Kidney capillary endothelial cell (primary cell): ENCODE measurements around the gene AJAP1.

Experiments
- DNase-seq: peaks from one replicate; pipeline ENCODE4 v3.0.0-alpha.2; 2018; ENCODE audit warnings: low spot score

AJAP1 gene

DNA sequence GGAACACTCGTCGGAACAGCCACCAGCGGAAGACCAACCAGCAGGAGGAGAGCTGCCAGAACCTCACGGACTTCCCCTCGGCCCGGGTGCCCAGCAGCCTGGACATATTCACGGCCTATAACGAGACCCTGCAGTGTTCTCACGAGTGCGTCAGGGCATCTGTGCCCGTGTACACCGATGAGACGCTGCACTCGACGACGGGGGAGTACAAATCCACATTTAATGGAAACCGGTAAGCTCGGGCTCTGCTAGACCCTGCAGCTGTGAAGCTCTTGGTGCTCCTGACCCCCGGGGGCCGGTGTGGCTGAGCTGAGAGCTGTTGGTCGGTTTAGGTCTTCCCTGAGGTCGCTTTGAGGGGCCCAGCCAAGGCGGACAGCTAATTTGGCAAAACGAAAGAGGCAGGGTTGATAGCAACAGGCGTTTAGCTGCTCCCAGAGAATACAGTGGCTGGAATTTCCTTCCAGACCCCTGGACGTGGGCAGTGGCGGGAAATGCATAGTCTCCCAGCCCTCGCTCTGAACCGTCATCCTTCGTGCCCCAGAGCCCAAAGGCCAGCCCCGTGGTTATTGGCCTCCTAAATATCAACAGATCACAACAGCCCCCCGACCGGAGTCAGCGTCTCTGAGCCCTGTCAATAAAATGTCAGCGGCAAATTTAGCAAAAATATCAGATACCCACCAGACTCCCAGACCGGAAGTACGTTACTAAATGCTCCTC, 118.0 kb downstream of the AJAP1 start:
- DNase-seq: no peak

DNA sequence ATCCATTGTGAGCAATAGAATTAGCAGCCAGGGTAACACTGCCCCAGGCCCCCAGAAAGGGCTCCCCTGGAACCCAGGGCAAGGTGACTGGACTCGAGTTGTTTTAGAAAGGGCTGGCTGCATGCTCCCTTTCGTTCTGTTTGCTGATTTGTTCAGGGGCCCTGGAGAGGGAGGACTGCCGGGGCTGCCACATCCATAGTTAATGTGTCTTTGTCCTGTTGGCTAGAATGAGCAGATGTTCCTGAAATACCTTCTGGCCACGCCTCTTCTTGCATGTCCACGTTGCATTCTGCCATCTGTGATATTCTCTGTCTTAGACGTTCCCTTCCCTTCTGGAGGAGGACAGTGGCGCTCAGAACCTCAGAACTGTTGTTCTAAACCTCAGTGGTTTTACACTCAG, 118.8 kb downstream of the AJAP1 start:
- no peak for DNase-seq

- no peak for DNase-seq
Observed at GRCh38 chr1:4775506-4775905, 121.1 kb downstream of the AJAP1 start.

DNA sequence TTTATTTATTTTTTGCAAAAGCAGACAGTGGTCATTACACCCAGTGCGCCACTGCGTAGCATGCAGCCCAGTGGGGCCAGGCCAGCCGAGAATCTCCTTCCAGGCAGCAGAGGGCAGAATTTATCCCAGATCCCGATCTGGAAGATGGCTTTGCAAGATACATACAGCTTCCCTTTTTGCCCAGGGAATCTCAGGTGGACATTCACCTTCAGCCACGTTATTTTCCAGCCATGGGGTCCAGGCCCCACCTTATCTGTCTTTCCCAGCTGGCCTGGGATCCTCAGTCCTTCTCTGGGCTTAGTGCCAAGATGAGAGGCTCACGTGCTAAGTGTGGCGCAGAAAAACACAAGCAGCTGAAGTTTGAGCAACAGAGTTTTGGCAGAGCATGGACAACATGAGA, 123.6 kb downstream of the AJAP1 start:
- no peak for DNase-seq

GRCh38 chr1:4781646-4782045, 127.2 kb downstream of the AJAP1 start:
- no peak for DNase-seq

DNA sequence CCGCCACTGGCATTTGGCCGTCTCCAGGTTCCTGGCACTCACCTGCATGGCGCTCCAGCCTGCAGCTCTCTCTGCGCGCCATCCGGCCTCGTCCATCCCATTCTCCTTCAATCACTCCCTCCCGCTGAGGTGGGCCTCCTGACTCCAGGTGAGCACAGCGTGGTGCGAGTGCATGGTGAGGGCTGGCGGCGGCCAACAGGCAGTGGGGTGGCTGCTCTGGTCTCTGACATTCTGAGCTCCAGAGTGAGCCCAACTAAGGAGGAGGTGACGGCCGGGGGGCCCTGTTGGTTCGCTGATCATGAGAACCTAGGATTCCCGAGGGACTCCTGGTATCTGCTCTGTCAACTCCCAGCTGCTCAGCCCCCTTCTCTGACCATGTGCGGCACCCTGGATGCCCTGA, 130.4 kb downstream of the AJAP1 start:
- DNase-seq: no peak

DNA sequence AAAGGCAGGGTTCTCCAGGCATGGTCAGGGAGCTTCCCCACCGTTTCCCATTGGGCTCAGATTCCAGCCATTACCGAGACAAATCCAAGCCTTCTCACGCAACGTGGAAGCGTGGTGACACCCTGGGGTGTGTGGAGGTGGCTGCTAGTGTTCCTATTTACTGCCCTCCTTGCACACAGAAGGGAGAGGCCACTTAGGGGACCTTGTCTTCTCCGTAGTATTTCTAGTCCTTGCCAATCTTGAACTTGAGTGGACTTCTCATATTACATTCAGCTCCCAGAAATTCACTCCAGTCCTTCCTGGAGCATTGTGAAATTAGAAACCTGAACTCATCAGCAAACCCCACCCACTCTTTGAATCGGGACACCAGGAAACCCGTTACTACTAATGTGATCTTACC, 131.6 kb downstream of the AJAP1 start:
- DNase-seq: no peak

DNA sequence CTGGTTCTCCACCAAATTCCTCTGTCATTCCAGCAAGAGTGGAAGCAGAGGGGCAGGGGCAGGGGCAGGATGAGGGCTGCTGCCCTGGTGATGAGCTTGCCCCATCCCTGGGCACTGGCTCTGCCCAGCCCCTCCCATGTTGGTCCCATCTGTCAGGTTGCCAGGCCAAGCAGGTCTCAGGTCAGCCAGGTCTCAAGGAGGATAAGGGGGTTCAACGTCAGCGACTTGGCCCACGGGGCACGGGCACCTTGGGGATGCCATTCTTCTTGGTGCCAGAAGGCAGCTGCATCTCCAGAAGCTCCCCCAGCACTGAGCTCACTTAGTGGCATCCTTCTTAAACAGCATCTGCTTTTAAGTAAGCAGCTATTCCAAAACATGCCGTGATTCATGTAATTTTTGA, 133.1 kb downstream of the AJAP1 start:
- DNase-seq: no peak

DNA sequence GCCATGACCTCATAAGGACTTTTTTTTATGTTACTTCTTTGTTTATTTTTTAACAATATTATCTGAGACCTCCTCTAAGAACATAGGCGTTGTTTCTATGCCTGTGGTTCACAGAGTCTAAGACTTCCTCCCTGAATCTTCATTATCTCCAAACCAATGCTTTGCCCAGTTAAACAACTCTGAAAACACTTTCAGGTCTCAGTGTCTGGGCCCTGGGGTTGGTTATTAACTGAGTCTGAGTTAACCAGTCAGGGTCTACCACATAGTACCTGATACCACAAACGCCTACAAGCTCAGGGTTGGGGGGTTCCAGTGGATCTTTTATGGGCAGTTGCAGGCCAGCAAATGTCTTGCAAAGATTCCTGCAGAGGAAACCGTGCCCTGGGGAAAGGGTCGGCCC, 138.2 kb downstream of the AJAP1 start:
- DNase-seq: no peak

GRCh38 chr1:4794020-4794780, 139.8 kb downstream of the AJAP1 start:
- DNase-seq: no peak

GRCh38 chr1:4796161-4797015, 142.0 kb downstream of the AJAP1 start:
- no peak for DNase-seq

DNA sequence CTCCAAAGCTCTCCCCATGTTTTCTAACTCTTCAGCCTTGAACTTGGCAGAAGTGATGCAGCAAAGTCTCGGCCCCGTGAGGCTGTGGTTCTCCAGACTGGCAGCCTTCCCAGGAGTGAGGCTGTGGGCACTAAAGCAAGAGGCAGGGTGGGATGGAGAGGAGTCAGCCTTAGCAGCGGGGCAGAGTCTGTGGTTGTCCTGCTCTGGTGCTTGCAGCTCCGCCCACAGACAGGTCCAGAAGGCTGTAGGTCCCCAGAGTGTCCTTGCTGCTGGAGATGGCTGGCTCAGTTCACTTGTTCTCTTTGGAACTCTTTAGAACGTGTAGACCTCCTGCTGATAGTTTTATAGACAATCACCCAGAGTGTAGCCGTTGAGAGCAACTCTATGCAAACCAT, 142.6 kb downstream of the AJAP1 start:
- no peak for DNase-seq

GRCh38 chr1:4797429-4797828, 143.0 kb downstream of the AJAP1 start:
- DNase-seq: no peak

DNA sequence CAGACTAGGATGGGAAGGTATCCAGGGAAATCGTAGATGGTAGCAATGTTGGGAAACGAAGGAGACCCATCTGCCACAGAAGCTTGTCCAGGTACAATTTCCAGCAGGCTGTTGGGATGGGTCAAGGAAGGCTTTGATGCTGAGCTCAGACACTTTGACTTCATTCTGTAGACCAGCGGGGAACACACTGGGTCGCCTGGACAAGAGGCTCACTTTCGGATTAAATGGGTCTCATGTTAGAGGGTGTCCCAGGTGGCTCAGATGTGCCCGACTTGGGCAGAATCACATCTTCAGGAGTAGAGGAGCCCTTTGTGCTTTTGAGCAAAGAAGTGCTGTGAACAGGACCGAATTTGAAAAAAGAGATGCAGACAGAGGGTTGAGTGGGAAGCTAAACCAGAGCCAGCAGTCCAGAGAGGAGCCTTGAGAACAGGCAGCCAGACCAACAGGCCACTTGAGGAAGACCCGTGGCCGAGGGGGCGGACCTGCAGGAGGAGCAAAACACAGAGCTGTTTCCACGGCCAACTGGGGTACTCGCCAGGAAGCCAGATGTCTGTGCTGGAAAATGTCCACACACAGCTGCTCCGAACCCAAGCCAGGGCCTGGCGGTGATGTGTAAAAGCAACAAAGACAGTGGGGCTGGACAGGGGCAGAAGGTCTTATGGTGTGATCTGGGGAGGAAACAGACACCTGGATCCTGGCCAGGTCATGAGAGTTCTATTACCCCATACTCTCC, 146.9 kb downstream of the AJAP1 start:
- DNase-seq: no peak

DNA sequence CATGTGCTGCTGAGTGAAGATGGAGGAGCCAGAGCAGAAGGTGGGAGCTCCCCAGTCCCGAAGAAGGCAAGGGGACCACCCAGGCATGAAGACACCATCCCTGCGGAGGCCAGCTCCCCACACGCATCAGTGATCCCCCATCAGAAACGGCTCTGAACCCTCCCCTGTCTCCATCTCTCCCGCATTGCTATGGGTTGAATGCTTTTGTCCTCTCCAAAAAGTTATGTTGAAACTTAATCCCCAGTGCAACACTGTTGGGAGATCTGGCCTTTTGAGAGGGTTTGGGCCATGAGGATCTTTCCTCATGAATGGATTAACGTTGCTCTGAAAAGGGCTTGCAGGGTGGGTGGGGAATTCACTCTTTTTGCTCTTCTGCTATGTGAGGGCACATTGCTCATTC, 147.6 kb downstream of the AJAP1 start:
- DNase-seq: no peak

DNA sequence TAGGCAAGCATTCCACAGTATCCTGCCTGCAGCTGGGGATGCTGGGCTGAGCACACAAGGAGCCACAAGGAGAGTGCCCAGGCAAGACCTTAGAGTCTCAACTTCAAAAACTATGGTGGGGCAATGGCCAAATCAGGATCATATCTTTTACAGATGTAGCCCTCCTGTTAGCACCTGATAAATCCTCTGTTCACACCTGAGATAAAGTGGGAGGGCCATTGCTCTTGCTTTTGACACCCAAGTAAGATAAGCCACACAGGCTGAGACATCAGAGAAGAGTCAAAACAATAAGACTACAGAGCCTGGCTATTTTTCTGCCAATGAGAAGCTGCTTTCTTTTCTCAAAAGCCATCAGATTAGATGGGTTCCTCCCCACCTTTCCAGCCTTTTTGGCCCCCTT, 148.9 kb downstream of the AJAP1 start:
- no peak for DNase-seq

DNA sequence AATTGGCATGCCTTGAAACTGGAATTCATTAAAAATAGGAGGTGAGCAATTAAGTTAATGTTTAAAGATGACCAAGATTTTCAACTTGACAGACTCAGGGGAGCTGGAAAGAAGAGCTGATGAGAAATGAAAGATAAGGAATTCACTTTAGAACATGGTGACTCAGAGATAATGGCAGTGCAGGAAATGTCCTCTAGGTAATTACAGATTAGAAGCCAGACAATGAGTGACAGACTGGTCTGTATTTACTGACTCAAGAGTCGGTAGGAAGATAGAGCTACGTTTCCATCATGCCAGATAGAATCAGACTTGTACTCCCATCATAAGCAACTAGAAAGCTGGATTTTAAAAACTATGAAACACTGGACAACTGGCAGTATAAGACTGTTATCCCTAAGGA, 151.6 kb downstream of the AJAP1 start:
- no peak for DNase-seq

DNA sequence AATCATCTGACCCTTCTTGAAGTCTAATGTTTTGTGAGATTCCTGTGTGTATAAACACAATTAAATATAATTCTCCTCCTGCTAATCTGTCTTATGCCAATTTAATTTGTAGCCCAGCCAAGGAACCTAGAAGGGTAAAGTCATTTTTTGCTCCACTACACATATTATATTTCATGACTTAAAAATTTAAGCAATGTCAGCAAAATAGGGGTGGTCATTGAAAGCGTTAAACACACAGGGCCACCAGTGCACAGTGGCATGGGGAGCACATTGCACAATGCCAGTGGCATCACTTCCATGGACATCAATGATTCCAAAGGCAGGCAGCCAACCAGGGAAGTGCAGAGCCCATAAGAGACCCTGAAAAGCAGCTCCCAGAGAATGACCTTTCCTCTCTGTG, 166.1 kb downstream of the AJAP1 start:
- DNase-seq: no peak

GRCh38 chr1:4825800-4826450, 171.5 kb downstream of the AJAP1 start:
- peak; percentile 12 for DNase-seq

DNA sequence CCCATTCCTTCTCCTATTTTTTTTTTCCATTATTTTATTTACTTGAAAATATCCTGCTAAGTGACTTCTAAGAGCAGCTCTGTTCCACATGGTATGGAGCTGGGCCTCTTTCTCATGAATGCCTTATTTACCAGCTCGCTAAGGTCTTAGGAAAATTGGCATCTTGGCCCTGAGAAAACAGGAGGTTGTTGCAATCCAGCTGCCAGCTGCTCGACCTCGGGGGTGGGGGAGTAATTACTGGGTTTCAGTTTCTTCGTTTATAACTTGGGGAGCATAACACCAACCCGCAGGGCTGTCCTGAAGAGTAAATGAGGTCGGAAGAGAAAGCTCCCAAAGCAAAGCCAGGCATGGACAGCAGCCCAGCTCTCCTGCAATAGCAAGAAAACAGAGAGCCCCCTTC, 176.3 kb downstream of the AJAP1 start:
- no peak for DNase-seq

- no peak for DNase-seq
Observed at GRCh38 chr1:4836574-4836973, 182.2 kb downstream of the AJAP1 start.
